Prostate gland (tissue), 2 donors: ENCODE data around the gene UBE2C. TPM values are rescaled to one million over a fixed set of nuclear protein-coding genes. Genes with fewer than 3 reads are reported as not detected.
A peak's percentile ranks its signal among the peaks of the same experiment; 100 is the strongest.

ENCODE experiments used
- DNase-seq: peaks from one replicate; pipeline ENCODE4 v3.0.0-alpha.2; 2019; ENCODE audit warnings: low spot score
- H3K27ac ChIP-seq, 2 donors: fragments of 200-600 bp; sonication (generic); 2 replicates each; pipeline ENCODE4 v1.5.1; 2017 to 2019
- H3K27me3 ChIP-seq: fragments of 200-600 bp; sonication (generic); replicated peaks from 2 replicates; pipeline ENCODE4 v1.5.1; 2019; ENCODE audit not compliant: insufficient read depth
- H3K36me3 ChIP-seq, 2 donors: fragments of 200-600 bp; sonication (generic); 1 replicate in 1 of 2; 2 replicates in 1 of 2; pipeline versions ENCODE4 v1.5.1 to v1.8.1; 2017 to 2019
- H3K4me1 ChIP-seq: fragments of 200-600 bp; sonication (generic); replicated peaks from 2 replicates; pipeline ENCODE4 v1.5.1; 2019
- H3K4me3 ChIP-seq, 2 donors: fragments of 200-600 bp; sonication (generic); 2 replicates each; pipeline ENCODE4 v1.5.1; 2017 to 2019
- H3K9me3 ChIP-seq: fragments of 200-600 bp; sonication (generic); 2 replicates; pipeline ENCODE4 v1.5.1; 2017
- CTCF ChIP-seq, 4 experiments: fragments of 200-600 bp in 2 of 4; fragments of 450-650 bp in 2 of 4; sonication (generic) in 2 of 4; IDR thresholded peaks; 1 replicate in 3 of 4; 2 replicates in 1 of 4; pipeline ENCODE4 v1.5.1; 2016 to 2019; ENCODE audit warnings: antibody characterized with exemption in 4 of 4, mild to moderate bottlenecking in 2 of 4, moderate library complexity in 2 of 4
- POLR2A ChIP-seq: fragments of 450-650 bp; IDR thresholded peaks from one replicate; pipeline ENCODE4 v1.6.1; 2016; ENCODE audit warnings: antibody characterized with exemption, mild to moderate bottlenecking
- POLR2AphosphoS5 ChIP-seq: sonication (generic); formaldehyde crosslinking; IDR thresholded peaks from one replicate; pipeline ENCODE4 v1.6.1; 2017; ENCODE audit warnings: antibody characterized with exemption
- WGBS: methylation state at CpG from one replicate; pipeline ENCODE4 v1.1.5; 2018; 5-methylcytosine and 5-hydroxymethylcytosine counted together
- intact Hi-C: fragments of 100-400 bp; cut with DNase I; formaldehyde crosslinking; loops from one replicate; pipeline ENCODE4 v1.14.2; 2022
- total RNA-seq, 2 donors: library from RNA; depleted of rRNA; stranded (reverse); fragments of >200 nt; gene quantifications; one replicate each; pipeline ENCODE4 v1.1.0, GENCODE V29; 2016

UBE2C gene
- total RNA-seq, 2 donors from 2014 or later, result 2.2 to 10.9 TPM

GRCh38 chr20:45819466-45819865 is 7.0 kb downstream of the UBE2C start:
- Histone ChIP-seq H3K27me3 (no peaks in the 10 kb centered on the region), H3K27ac (no peak overlapping the region), H3K36me3 (no peaks in the 10 kb centered on the region), H3K4me3 (no peak overlapping the region), H3K4me1 (no peaks in the 10 kb centered on the region), H3K9me3 (no peaks in the 10 kb centered on the region)
- intact Hi-C loops, result no loop called here
- TF ChIP-seq POLR2AphosphoS5 (no peak), CTCF (IDR thresholded peaks at IDR 0.05) (no peak), POLR2A (no peak)
- DNase-seq, result no peak
- 93% methylated on average over 4 of the region's 4 CpGs for WGBS

GRCh38 chr20:45821947-45822346 is 9.5 kb downstream of the UBE2C start:
- Histone ChIP-seq H3K9me3 (no peaks in the 10 kb centered on the region), H3K27ac (no peak overlapping the region), H3K27me3 (no peaks in the 10 kb centered on the region), H3K4me1 (no peaks in the 10 kb centered on the region), H3K36me3 (no peaks in the 10 kb centered on the region), H3K4me3 (no peak overlapping the region)
- intact Hi-C loops, result loop anchor here (5.0 kb wide), 1 partner anchor 35 kb away; the partner anchor contains the start of genes ACOT8 and ZSWIM3
- 79% methylated on average over 2 of the region's 2 CpGs for WGBS
- TF ChIP-seq POLR2A, result no peak
- no peak for TF ChIP-seq CTCF (IDR thresholded peaks at IDR 0.05)
- no peak for TF ChIP-seq POLR2AphosphoS5
- DNase-seq, result no peak

- peak; percentile 22 for DNase-seq
- Histone ChIP-seq H3K9me3 (no peaks in the 10 kb centered on the region), H3K27ac (no peak overlapping the region), H3K4me3 (peak overlapping the region in 1 of 2 donors; percentile 4), H3K4me1 (no peaks in the 10 kb centered on the region), H3K27me3 (no peaks in the 10 kb centered on the region), H3K36me3 (no peaks in the 10 kb centered on the region)
- WGBS, result 5% methylated on average over 21 of the region's 24 CpGs
- intact Hi-C loops, result loop anchor here (5.0 kb wide), 1 partner anchor 34 kb away; the partner anchor contains the start of genes ACOT8 and ZSWIM3
- TF ChIP-seq CTCF (IDR thresholded peaks at IDR 0.05) (no peak), POLR2AphosphoS5 (no peak), POLR2A (no peak)
Observed at GRCh38 chr20:45822857-45823256, 10.4 kb downstream of the UBE2C start.

- no peaks in the 10 kb centered on the region for H3K4me1 ChIP-seq
Observed at GRCh38 chr20:45823949-45824835, 11.7 kb downstream of the UBE2C start.

More at GRCh38 chr20:45823949-45824835, 11.7 kb downstream of the UBE2C start:
- WGBS, result 19% methylated on average over 57 of the region's 57 CpGs
- intact Hi-C loops, result loop anchor here (5.0 kb wide), 1 partner anchor 33 kb away; the partner anchor contains the start of genes ACOT8 and ZSWIM3
- no peak overlapping the region for H3K27ac ChIP-seq
- H3K4me3 ChIP-seq, result no peak overlapping the region
- peak; percentile 13 for DNase-seq
- TF ChIP-seq CTCF (IDR thresholded peaks at IDR 0.05), result peak in 2 of 4 experiments; percentile 33 to 46
- no peak for TF ChIP-seq POLR2AphosphoS5
- no peaks in the 10 kb centered on the region for H3K27me3 ChIP-seq
- H3K9me3 ChIP-seq, result no peaks in the 10 kb centered on the region
- H3K36me3 ChIP-seq, result no peaks in the 10 kb centered on the region
